HG03097 (cell line): ENCODE measurements around the gene CASKIN1.
"Not testable (repeated sequence)": the region's sequence is repeated elsewhere in the genome, so short reads cannot be mapped to it uniquely, and the experiment has no call there.

ENCODE experiments used
- ATAC-seq: cut with Tn5 transposase; IDR thresholded peaks from one replicate; pipeline ENCODE4 v1.9.1; 2021; ENCODE audit not compliant: unreplicated experiment, low FRiP score

Gene CASKIN1

DNA sequence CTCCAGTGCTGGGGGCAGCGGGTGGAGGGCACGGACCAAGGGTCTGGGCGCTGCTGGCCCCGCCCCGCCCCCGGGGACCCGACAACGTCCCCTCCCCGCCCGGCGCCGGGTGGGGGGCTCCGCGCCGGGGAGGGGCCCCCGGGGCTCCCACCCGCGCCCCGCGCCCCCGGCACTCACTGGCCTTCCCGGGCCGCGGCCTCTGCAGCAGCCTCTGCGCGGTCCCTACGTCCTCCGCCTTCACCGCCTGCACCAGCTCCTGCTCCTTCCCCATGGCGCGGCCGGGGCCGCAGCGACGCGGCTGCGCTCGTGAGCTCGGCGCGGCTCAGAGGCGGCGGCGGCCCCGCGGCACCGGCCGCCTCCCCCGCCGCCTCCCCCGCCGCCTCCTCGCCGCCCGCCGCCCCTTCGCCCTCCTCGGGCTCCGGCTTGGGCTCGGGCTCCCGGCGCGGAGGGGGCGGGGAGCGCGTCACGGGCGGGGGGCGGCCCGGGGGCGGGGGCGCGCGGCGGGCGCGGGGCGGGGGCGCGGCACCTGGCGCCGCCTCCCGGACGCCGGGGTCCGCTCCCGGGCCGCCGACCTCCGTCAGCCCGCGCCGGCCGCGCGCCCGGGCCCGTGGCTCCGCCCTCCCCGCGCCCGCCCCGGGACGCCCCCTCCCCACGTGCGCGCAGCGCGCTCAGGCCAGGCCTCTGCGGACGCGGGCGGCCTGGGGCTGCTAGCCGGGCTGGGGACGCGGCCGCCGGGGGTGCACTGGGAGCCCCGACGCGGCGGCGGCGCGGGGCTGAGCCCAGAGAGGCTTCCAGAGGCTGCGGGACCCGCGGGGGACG lies at the start of gene CASKIN1:
Gene CASKIN1, minus strand, starts transcription at position 444 of the 819 bp plus-strand sequence. Its CDS starts 173 bp downstream, at position 271.
- ATAC-seq = no peak

GRCh38 chr16:2244926-2245795 lies 48.8 kb upstream of the CASKIN1 start:
- no peak for ATAC-seq

DNA sequence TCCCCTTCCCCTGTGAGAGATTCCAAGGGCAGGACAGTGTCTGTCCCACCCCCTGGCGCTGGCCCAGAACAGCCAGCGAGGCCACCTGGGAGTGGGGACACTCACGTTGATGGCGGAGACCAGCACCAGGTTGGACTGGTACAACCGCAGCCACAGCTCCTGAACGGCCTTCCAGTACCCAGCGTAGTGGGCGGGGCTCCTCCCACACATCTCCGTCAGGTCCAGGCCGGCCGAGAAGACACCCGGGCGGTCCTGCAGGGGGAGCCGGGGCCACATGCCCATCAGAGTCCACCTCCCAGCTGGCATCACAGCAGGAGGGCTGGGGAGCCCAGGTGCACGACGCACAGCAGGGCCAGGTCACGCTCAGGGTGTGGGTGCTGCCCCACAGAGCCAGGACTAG lies 47.9 kb upstream of the CASKIN1 start:
- no peak for ATAC-seq

- ATAC-seq = no peak
Observed at GRCh38 chr16:2243781-2244180, 47.4 kb upstream of the CASKIN1 start.

DNA sequence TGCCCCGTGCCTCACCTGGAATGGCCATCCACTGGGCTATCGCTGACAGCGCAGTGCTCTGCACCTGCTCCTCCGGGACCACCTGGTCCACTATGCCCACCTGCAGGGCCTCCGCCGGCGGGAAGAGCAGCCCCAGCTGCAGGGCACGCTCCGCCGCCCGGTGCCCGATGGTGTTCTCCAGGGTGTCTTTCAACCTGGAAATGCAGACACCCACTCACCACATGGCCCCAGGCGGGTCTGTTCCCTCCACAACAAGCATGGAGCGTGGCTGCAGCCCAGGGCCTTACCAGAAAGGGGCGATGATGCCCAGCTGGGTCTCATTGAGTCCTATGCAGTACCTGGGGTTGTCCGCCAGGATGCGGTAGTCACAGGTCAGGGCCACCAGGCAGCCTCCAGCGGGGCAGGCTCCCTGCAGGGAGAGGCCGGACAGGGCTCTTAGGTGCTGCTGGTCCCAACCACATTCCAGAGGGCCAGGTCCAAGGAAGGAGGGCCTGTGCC lies 46.7 kb upstream of the CASKIN1 start:
- ATAC-seq = no peak

GRCh38 chr16:2242598-2242997 lies 46.2 kb upstream of the CASKIN1 start:
- no peak for ATAC-seq

DNA sequence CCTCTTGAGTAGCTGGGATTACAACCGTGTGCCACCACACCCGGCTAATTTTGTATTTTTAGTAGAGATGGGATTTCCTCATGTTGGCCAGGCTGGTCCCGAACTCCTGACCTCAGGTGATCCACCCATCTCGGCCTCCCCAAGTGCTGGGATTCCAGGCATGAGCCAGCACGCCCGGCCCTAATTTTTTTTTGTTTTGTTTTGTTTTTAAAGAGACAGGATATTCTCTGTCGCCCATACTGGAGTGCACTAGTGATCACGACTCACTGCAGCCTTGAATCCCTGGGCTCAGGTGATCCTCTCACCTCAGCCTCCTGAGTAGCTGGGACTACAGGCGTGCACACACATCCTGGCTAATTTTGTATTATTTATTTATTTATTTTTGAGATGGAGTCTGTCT lies 43.9 kb upstream of the CASKIN1 start:
- ATAC-seq = not testable (repeated sequence)

GRCh38 chr16:2238838-2239675 lies 42.7 kb upstream of the CASKIN1 start:
- ATAC-seq = no peak

DNA sequence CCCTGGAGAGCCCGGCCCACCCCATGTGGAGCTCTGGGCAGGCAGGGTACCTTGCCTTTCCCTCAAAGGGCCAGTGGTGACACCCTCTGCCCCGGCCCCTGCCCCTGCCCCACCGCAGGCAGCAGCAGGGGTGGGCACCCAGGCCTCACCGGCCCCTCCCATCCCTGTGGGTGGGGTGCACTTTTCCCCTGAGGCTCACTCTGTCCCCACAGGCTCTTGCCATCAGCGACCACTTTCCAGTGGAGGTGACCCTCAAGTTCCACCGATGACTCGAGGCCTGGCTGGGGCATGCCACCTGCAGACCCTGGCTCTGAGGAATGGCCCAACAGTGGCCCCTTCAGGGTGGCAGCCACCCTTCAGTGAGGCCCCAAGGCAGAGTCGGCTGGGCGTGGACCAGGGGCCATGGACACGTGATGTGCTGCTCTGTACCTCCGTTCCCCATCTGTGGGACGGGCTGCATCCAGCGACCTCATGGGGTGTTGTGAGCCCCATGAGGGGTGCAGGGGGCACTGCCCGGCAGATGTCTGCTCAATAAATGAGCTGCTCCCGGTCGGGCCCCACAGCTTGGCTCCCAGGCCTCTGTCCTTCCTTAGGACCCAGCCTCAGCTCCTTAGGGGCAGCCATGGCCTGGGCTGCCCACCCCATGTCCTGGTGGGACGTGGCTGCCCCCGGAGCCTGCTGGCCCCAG lies 41.9 kb upstream of the CASKIN1 start:
- ATAC-seq = no peak

DNA sequence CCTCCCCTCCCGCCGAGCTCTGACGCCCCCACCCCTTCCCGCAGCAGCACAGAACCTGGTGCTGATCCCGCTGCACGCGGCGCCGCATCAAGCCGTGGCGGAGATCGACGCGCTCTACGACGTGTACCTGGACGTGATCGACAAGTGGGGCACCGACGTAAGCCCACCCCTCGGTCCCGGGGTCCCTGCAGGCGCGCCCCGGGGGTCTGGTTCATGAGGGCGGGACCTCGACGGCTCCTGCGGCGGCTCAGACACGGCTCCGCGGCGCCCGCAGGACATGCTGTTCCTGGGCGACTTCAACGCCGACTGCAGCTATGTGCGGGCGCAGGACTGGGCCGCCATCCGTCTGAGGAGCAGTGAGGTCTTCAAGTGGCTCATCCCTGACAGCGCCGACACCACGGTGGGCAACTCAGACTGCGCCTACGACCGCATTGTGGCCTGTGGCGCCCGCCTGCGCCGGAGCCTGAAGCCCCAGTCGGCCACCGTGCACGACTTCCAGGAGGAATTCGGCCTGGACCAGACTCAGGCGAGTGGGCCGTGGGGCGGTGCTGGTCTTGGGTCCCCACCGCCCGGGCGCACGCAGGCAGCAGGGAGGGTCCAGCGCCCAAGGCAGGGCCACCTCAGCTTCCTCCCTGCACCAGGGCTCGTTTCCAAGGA lies 41.2 kb upstream of the CASKIN1 start:
- no peak for ATAC-seq

- ATAC-seq = no peak
Observed at GRCh38 chr16:2237102-2237482, 40.7 kb upstream of the CASKIN1 start.

DNA sequence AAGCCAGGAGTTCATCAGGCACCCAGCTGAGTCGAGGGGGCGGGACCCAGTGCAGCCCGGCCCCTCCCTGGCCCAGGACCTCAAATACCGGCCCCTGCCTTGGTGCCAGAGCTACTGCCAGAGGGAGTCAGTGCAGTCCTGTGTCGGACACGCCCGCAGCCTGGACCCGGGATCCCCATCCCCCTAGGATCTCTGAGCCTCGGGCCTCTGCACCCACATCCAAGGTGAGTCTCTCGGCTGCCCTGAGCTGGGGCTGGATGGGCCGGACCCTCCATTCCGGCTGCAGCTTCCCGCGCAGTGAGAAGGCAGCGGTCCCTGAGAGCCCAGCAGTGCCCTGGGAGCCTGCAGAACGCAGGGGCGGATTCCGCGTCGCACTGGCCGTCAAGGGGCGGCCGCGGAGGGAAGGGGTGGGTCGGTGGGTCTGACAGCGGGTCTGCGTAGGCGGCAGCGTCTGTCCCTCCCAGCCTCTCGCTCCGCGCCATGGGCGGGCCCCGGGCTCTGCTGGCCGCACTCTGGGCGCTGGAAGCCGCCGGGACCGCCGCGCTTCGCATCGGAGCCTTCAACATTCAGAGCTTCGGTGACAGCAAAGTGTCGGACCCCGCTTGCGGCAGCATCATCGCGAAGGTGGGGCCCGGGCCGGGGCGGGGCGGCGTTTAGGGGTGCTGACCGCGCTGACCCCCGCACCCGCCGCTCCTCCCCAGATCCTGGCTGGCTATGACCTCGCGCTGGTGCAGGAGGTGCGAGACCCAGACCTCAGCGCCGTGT lies 40.1 kb upstream of the CASKIN1 start, which contains the start of gene DNASE1L2:
Gene DNASE1L2, plus strand, starts transcription at position 108 of the 765 bp plus-strand sequence. Its CDS starts 373 bp downstream, at position 481.
- ATAC-seq = no peak

DNA sequence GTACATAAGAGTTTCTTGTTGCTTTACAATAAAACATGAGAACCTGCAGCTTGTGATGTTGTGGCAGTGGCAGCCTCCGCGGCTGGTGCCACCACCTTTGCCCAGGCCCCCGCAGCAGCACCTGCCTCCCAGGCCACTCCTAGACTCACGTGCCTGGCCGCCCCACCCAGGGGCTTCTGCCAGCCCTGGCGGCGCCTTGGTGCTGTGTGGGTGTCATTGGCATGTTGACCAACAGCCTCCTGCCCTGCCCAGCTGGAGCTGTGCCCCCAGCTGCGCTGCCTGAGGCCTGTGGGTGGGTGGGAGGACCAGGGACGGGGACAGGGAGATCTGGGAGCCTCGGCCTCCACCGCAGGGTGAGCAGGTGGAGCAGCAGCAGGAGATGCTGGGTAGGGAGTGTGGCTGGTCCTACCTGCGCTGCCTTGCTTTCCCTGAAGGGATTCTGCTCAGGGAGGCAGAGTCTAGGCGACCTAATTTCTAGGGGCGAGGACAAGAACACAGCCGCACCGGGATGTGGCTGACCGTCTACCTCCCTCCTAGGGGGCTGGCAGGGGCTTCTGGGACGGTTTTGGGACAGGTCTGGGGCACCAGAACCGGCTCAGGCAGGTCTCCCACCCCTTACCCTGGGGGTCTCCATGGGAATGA lies 39.4 kb upstream of the CASKIN1 start:
- ATAC-seq = no peak

- no peak for ATAC-seq
Observed at GRCh38 chr16:2235234-2235651, 38.8 kb upstream of the CASKIN1 start.

DNA sequence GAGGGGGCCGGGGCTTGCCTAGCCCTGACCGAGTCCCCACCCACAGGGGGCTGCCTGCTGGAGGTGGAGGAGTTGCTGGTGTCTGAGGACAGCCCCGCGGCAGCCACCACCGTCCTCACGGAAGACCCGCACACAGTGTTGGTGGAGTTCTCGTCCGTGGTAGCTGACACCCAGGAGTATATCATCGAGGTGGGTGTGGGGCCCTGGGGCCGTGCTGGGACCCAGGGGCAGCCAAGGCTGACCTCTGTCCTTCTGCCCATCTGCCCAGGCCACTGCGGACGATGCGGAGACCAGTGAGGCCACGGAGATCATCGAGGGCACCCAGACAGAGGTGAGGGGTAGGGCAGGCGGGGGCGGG lies 38.4 kb upstream of the CASKIN1 start:
- ATAC-seq = no peak

- ATAC-seq = no peak
Observed at GRCh38 chr16:2233872-2234812, 37.7 kb upstream of the CASKIN1 start.
